H7 (cell line): ENCODE measurements around the gene ARL13A. TPM values are rescaled to one million over a fixed set of nuclear protein-coding genes. Genes with fewer than 3 reads are reported as not detected.

Source experiments
- DNase-seq: peaks from one replicate; pipeline ENCODE4 v3.0.0; 2012
- H3K27me3 ChIP-seq: 2 replicates; pipeline ENCODE4 v1.6.0; 2011; ENCODE audit warnings: mild to moderate bottlenecking, low read length; ENCODE audit not compliant: control insufficient read depth, insufficient read depth
- H3K36me3 ChIP-seq: replicated peaks from 2 replicates; pipeline ENCODE4 v1.5.1; 2011; ENCODE audit warnings: low read length; ENCODE audit not compliant: control insufficient read depth, insufficient read depth
- H3K4me3 ChIP-seq: 2 replicates; pipeline ENCODE4 v1.5.1; 2011; ENCODE audit warnings: low read depth, mild to moderate bottlenecking, control low read depth, low read length, moderate library complexity; ENCODE audit not compliant: insufficient read depth
- total RNA-seq: library from RNA; depleted of rRNA; stranded (reverse); fragments of >200 nt; shearing (Covaris generic); gene quantifications from 2 replicates; pipeline ENCODE4 v1.2.3, GENCODE V29; 2014; rRNA removed

Gene ARL13A
- total RNA-seq, result not detected in 2 replicates

GRCh38 chrX:100969408-100969807, at the start of gene ARL13A:
Gene ARL13A (plus strand): TSS chrX:100969708. CDS start chrX:100973690, 3,982 bp downstream.
- DNase-seq, result no peak
- no peaks in the 10 kb centered on the region for H3K27me3 ChIP-seq
- no peaks in the 10 kb centered on the region for H3K36me3 ChIP-seq
- H3K4me3 ChIP-seq, result no peak within 1 kb of the TSS

GRCh38 chrX:100924375-100924774, 45.1 kb upstream of the ARL13A start:
- Histone ChIP-seq H3K4me3 (no peak overlapping the region), H3K27me3 (peaks cover 11% of the 10 kb centered on the region), H3K36me3 (no peaks in the 10 kb centered on the region)
- no peak for DNase-seq

DNA sequence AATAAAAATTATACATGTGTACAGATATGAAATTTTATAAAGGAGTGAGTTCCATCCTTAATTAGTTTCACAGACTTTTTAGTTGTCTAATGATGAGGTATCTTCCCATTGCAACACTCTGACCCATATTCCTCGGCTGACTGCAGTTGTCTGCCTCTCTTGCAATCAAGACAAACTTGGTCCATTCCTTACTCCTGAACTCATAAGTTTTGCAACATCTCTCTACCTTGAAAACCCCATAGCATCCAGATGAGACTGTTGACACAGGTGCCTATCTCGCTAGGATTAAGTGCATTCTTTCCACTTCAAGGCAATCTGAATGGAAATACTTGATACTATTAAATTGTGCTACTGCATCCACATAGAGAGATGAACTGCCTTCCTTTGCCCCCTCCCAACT, 43.1 kb upstream of the ARL13A start:
- no peak for DNase-seq
- H3K27me3 ChIP-seq, result peaks cover 11% of the 10 kb centered on the region
- H3K4me3 ChIP-seq, result no peak overlapping the region
- no peaks in the 10 kb centered on the region for H3K36me3 ChIP-seq

DNA sequence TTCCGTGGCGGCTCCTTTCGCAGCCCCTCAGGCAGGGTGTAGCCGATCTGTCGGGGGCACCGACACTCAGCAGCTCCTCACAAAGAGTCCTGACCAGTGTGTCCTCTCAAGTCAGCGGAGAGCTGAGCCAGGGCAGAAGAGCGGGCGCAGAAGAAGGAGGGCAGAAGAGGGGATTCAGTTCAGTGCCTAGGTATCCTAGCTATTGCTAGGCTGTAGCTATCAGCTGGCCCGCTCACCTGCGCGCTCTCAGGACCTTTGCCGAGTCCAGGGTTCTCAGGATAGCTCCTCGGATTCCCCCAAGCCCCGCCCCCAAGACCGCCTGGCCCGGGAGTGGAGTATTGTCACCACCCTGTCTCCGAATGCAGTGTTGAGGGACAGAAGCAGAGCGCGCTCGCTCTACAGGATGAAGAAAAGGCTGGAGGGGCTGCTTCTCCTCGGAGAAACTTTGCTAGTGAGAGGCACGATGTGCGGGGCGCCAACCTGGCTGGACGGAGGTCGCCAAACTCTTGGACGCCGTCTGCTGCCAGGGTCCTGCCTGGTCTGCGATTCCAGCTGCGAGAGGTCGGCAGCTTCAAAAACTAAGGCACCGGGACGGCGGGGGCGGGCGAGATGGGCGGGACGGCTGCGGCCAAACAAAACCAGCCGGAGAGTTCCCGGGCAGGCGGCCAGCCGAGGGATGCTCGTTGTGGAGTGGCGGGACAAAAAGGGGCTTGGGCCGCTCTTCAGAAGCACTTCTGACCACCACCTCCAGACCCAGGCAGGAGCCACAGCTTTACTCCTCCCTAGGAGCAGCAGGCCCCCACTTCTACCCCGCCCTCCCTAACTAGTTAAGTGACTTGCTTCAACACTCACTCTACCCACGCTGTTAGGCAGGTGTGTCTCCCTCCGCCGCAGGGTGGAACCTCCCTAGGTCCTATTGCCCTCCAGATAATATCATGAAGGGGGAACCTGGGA, 40.6 kb upstream of the ARL13A start, which contains the start of gene XKRX:
Gene XKRX, minus strand, starts transcription at position 258 of the 954 bp plus-strand sequence. CDS start 613 bp downstream, outside the sequence.
- Histone ChIP-seq H3K4me3 (peak within 1 kb of the TSS; percentile 58), H3K27me3 (peaks cover 11% of the 10 kb centered on the region), H3K36me3 (no peaks in the 10 kb centered on the region)
- peak; percentile 79 for DNase-seq

DNA sequence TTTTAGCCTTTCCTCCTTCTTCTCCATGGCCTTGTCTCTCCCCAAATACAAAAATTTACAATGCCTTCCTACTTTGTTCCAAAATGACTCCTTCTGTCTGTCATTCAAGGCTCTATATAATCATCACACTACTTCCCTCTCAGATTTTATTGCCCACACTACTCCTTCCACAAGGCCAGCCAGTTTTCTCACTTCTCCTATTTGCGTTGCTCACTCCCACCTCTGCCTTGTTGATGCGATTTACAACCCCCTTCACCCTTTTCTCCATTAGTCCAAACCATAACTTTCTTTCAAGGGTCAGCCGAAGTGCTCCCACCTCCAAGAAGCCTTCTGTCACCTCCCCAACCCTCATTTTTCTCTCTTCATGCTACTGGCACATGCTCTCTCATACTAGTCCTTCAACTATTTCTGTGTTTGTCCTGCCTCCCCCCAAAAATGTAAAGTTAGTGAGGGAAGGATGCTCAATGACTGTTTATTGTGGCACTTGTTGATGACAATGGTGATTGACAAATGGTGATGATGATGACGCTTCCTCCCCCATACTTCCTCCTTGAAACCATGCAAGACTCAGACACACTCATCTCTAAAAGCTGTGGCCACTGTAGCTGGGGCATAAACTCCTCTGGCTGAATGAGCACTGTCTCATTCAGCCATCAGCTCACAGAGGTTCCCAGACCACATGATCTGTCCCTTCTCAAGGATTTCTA, 38.1 kb upstream of the ARL13A start:
- peaks cover 11% of the 10 kb centered on the region for H3K27me3 ChIP-seq
- H3K4me3 ChIP-seq, result no peak overlapping the region

DNA sequence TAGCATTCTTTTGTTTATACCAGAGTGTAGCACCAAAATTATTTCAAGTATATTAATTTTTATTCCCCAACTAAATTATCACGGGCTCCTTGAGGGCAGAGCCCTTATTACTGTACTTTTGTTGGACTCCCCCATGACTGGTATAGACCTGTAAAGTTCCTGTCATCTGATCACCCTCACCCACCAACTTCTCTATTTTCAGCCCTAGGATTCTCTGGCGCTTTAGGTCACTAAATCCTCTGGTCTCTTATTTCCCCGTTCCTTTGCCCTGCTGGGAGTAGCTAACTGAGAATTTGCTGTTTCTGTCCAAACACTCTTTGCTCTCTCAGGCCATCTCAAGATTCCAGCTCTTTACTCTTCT, 37.6 kb upstream of the ARL13A start:
- no peak for DNase-seq
- Histone ChIP-seq H3K36me3 (no peaks in the 10 kb centered on the region), H3K27me3 (peaks cover 11% of the 10 kb centered on the region), H3K4me3 (no peak overlapping the region)

More for the DNA sequence above, 38.1 kb upstream of the ARL13A start:
- DNase-seq, result no peak
- H3K36me3 ChIP-seq, result no peaks in the 10 kb centered on the region

GRCh38 chrX:100935767-100936166, 33.7 kb upstream of the ARL13A start:
- DNase-seq, result no peak
- Histone ChIP-seq H3K36me3 (no peaks in the 10 kb centered on the region), H3K4me3 (no peak overlapping the region), H3K27me3 (no peaks in the 10 kb centered on the region)

- no peak overlapping the region for H3K4me3 ChIP-seq
- no peaks in the 10 kb centered on the region for H3K36me3 ChIP-seq
- DNase-seq, result no peak
- H3K27me3 ChIP-seq, result no peaks in the 10 kb centered on the region
Observed at GRCh38 chrX:100939333-100939732, 30.2 kb upstream of the ARL13A start.

DNA sequence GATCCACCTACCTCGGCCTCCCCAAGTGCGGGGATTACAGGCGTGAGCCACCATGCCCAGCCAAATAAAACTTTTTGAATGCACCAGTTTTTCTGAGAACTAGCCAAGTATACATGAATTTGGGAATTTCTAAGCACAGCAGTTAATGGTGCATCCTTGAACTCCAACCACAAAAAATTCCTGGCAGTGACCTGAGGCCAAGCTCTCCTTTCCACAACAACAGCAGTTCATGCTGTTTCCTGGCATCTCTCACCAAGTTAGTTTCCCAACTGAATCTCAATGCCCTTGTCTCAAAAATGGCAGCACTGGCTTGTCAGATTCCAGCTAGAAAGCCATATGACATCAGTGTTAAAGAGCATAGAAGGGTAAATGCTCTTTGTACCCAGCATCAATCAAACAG, 24.9 kb upstream of the ARL13A start:
- DNase-seq, result no peak
- Histone ChIP-seq H3K27me3 (no peaks in the 10 kb centered on the region), H3K36me3 (no peaks in the 10 kb centered on the region)

GRCh38 chrX:100946299-100946927, 23.1 kb upstream of the ARL13A start:
- no peak for DNase-seq
- Histone ChIP-seq H3K36me3 (no peaks in the 10 kb centered on the region), H3K4me3 (no peak overlapping the region), H3K27me3 (no peaks in the 10 kb centered on the region)

More for the DNA sequence above, 24.9 kb upstream of the ARL13A start:
- H3K4me3 ChIP-seq, result no peak overlapping the region

DNA sequence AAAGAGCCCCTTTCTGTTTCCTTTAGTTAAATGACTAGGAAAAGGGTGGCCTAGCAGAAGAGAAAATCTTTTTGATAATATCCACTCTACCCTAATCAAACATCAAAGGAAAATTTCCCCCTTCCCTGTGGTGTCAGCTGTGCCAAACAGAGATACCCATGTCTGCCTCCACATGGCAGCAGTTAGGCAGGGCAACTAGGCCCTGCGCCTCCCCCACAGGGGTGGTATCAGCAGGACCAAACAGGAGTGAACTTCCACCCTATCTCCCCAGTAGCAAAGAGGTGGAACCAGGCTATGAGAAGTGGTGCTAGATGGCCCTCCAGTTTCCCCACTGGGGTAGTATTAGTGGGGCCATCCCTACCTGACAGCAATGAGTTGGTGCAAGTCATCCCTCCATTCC, 21.0 kb upstream of the ARL13A start:
- DNase-seq, result no peak
- Histone ChIP-seq H3K36me3 (no peaks in the 10 kb centered on the region), H3K27me3 (no peaks in the 10 kb centered on the region), H3K4me3 (no peak overlapping the region)

GRCh38 chrX:100962811-100963210, 6.7 kb upstream of the ARL13A start:
- Histone ChIP-seq H3K4me3 (no peak overlapping the region), H3K27me3 (no peaks in the 10 kb centered on the region)
- DNase-seq, result no peak

GRCh38 chrX:100964362-100964761, 5.1 kb upstream of the ARL13A start:
- Histone ChIP-seq H3K4me3 (no peak overlapping the region), H3K36me3 (no peaks in the 10 kb centered on the region), H3K27me3 (no peaks in the 10 kb centered on the region)
- DNase-seq, result no peak

More at GRCh38 chrX:100962811-100963210, 6.7 kb upstream of the ARL13A start:
- H3K36me3 ChIP-seq, result no peaks in the 10 kb centered on the region

DNA sequence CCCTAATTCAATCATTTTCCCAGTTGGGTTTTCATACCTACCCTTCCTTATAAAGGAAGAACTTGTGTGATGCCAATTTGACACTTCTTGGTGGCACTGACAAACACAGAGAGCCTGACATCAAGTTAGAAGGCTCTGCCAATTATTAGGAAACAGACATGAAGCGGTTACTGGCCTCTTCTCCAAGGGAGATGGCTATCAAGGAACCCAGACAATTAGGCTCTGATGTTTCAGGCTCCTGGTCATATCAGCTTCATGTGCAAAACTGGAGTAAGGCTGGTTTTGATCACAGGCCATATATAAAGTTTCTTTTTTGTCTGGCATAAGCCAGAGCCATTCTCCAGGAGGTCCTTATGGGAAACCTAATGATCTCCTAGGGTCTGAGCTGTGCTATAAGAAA, 428 bp downstream of the ARL13A start:
- H3K27me3 ChIP-seq, result no peaks in the 10 kb centered on the region
- no peaks in the 10 kb centered on the region for H3K36me3 ChIP-seq
- DNase-seq, result no peak
- H3K4me3 ChIP-seq, result no peak overlapping the region
